GM21723 (cell line): ENCODE results near the gene FGF14.
A peak's percentile ranks its signal among the peaks of the same experiment; 100 is the strongest.

Experiments
- ATAC-seq: cut with Tn5 transposase; IDR thresholded peaks from one replicate; pipeline ENCODE4 v1.9.1; 2021; ENCODE audit warnings: mild to moderate bottlenecking, moderate library complexity; ENCODE audit not compliant: unreplicated experiment

Gene FGF14

DNA sequence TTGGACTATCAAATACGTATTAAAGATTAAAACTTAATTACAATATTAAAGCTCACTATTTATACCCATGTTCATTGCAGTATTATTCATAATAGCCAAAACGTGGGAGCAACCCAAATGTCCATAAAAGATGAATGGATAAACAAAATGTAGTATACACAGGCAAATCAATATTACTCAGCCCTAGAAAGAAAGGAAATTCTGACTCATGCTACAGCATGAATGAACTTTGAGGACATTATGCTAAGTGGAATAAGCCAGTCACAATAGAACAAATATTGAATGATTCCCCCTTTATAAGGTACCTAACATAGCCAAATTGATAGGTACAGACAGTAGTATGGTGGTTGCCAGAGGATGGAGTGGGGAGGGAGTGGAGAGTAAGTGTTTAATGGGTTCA lies 457.3 kb downstream of the FGF14 start:
- ATAC-seq, result no peak

DNA sequence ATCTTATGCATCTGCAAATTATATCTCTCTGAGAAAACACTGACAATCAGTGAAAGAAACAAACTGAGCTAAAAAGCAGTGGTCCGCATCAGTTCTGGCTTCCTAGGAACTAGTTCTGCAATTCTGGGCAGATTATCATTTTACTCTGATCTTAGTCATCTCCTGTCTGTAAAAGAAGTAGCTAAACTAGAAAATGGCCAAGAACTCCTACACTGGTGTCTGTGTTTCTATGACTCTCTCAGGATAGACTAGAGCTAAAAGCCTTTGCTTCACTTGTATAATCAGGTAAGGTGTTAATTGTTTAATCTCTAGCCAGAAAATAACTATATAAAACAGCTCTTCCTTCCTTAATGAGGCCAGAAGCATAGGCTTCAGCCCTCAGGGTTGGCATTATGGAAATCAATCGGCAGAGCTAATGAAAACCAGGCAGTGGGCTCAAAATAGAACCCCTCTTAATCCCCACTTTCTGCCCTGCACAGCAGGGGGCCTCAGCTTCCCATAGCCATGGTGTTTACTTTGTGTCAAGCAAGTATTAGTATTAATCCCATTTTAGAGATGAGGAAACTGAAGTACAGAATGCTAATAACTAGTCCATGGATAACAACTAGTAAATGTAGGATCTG lies 459.2 kb downstream of the FGF14 start:
- no peak for ATAC-seq

DNA sequence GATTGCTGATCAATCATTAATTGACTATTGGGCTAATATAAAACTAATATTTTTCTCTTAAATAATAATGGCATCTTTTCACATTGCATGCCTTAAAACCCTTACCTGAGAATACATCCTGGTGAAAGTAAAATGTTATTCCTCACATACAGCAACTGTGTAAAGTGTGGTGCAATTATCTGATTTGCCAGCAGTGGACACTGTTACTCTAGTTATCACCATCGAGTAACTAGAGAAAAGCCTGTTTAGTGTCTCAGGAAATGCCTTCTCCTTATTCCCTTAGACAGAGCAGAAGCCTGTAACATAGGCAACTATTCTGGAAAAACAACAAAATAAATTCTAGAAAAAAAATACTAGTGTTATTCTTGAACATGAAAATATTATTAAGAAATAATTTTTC lies 459.8 kb downstream of the FGF14 start:
- peak; percentile 69 for ATAC-seq

DNA sequence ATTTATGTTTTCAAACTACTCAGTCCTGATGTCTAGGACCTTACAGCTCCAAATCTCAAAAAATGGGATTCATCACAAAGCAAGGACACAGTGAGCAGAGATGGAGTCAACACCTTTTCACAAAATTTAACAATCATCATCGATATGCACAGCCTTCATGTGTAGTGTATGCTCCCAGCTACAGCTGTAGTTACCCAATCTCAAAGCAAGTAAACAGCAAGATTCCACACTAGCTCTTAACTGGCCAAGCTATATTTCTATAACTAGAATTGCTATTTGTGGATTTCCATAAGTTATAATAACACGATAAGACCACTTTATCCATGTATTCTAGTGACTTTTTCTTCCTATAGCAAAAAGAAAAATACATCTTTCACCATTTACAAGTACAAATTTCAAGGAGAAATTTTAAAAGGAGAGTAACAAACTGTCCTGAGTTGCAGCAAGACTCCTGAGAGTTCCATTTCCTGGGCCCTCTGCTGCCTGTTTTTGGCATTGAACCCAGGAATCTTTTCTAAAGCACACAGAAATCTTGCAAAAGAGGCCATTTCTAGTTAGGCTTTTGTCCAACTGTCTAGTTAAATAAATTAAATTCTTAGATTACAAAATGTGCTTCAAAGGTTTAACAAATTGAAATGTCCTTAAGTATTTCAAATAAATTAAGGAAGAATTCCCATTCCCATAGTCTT lies 460.6 kb downstream of the FGF14 start:
- no peak for ATAC-seq

DNA sequence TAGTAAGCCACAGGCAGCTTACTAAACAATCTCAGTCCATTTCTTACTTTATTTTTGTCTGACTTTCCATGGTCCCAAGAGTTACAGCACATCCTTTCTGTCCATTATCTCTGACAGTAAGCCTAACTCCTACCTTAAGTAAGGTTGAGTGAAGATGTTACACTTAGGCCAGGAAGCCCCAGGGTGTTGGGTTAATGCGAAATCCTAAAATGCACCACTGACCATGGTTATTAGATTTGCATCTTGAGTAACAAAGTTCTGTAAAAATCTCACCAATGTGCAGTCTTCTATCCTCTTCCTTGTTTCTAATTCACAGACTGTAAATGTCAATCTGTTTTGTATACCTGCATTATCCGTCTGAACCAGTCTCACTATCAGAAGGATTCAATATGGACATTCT lies 462.5 kb downstream of the FGF14 start:
- ATAC-seq, result no peak

DNA sequence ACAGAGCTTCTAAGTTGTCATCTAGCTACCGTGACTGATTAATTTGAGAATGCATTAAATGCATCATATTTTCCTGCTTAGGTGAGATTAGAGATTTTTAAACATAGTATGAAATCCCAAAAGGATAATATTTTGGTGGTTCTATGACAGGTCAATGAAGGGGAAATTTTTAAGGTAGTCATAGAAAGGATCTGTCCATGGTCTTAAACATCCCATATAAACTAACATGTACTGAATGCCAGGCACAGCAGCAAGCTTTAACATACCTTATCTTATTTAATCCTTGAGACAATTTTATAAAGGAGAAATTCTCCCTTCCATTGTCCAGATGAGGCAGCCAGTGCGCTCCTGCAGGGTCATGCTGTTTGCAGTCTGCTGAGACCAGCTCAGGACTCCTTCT lies 466.0 kb downstream of the FGF14 start:
- ATAC-seq, result no peak

DNA sequence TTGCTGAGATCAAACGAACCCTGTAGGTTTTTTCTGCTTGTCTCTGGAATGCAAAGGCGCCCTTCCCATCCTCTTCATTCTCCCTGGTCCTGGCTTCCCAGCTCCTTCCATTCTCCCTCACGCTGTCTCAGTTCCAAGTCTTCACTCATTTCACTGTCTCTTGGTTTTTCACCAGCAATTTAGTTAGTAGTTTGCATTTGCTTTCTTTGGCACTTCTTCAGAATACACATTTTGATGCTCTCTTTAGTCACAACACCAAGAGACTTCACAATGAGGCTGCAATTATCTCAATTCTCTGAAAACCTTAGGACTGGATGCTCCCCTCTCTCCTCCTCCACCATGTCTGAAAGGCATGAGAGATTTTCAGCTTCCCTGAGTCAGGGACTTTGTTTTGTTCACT lies 470.7 kb downstream of the FGF14 start:
- no peak for ATAC-seq

DNA sequence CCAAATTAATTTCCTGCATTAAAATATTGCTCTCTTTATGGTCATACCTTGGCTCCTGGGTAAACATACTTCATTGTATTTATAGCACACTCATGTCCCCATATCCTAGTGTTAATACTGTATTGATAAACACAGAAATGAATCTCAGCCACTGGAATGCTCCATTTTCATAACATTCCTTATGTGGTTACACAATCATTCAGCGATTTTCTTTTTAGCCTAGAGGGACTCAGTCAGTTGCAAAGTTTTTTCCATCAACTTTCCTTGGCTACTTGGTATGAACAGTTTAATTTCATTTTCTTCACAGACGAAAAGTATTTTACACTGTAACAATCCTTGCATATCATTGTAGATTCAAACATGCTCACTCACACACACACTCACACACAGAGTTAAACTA lies 471.5 kb downstream of the FGF14 start:
- no peak for ATAC-seq

DNA sequence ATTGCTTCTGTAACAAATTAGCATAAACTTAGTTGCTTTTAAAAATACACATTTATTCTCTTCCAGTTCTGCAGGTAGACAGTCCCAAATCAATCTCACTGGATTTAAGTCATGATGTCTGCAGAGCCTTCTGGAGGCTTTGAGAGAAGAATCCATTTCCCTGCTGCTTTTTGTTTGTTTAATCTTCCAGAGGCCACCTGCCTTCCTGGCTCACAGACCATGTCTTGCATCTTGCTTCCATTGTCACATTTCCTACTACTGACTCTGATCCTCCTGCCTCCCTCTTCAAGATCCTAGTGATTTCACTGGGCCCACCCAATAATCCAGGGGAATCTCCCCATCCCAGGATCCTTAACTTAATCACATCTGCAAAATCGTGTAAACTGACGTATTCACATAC lies 476.1 kb downstream of the FGF14 start:
- ATAC-seq, result no peak

DNA sequence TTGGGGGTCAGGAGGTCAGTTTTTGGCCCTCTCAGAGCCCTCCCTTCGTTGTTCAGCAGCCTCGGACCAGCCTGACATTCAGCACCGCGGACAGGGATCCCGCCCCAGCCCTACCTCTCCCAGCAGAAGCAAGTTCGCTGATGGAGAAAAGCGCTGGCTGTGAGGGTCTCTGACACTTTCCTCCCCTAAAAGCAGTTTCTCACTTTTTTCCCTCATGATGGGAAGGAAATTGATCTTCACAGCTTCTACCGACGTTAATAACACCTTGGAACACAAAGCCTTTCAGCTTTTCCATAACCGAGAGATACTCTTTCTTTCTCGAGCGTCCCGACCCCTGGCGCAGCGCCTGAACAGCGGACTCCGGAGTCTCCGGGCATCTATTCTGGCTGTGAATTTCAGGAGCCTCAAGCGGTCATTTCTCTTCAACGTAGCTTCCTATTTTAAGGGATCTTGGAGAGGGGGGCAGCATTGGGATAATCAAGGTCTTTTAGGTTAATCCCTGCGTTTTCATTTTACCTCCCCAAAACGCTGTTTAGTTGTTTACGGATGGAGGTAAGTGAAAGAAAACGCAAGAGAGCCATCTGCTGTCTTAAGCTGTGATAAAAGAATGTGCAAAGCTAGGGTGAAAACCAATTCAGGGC lies 482.2 kb downstream of the FGF14 start:
- no peak for ATAC-seq

DNA sequence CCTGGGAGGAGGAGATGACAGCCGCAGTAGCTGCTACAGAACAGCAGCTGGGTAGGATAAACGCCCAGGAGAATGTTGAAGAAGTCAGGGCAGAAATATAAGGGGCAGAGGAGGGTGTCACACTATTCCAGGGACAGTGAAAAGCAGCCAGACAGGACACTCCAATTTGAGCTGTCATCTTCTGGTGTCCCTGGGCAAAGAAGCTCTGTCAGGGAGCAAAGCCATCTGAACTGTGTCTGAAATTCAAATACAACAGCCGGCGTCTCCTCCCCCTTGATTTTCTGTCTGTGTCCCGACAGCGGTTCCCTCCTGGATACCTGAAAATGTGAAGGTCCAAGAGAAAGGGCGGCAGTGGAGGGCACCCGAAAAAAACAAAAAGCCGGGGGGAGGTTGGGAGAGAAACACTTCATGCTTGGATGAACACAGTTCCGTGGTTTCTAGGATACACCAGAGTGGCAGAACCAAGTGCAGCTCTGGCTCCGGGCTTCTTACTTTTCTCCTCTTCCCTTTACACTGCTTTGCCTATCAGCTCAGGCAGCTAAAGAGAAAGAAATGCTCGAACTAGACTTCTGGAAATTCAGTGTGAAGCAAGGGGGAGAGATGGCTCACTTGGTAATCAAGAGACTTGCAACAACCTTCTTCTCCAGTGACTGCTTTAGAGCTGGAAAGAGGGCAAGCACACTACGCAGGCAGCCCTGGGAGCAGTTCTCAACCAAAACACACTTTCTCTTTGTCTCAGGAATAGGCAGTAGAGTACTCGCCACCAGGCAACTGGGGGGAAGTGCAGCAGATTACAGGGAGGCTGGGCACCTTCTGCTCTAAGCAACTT lies 483.8 kb downstream of the FGF14 start:
- ATAC-seq, result no peak

DNA sequence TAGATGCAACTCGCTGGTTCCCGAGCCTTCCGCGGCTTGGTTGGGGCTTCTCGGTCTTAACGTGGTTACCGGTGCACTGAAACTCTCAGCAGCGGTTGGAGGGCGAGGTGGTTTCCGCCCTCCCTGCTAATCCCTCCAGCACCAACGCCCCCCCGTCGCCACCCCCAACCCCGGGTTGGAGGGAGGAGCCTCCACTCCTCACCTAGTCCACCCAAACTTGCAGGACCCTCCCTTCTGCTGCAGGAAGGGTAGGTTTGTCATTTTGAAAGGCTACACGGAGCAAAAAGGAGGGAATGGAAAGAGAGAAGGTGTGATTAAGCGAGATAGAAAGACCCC lies 484.4 kb downstream of the FGF14 start:
- ATAC-seq, result no peak

DNA sequence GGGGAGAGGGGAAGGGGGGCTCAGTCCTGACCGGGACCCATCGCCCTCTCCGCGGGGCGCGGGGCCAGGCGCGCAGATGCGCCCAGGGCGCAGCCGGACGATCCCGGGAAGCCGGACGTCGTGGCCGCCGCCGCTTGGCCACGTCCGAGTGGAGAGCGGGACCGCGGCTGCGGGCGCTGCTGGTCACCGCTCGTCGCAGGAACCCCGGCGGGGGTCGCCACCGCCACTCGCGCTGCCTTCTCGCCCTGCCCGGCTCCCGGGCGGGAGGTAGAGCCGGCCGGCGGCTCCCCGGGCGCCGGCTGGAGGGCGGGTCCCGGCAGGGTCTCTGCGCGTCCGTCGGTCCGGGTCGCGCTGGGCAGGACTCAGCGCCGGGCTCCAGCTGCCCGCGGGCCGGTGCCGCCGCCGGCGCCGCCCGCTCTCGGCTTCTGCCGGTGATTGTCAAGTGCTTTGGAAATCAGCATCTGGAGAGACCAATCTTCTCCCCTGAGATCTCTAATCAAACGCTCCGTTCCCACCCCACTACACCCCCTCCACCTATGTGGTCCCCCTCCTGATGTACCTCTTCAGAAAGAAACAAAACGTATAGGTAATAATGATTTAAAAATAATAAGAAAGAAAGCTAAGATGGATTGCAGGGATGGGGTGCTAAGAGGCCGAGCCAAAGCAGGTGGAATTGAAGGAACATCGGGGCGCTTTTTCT lies 484.9 kb downstream of the FGF14 start:
- ATAC-seq, result no peak

DNA sequence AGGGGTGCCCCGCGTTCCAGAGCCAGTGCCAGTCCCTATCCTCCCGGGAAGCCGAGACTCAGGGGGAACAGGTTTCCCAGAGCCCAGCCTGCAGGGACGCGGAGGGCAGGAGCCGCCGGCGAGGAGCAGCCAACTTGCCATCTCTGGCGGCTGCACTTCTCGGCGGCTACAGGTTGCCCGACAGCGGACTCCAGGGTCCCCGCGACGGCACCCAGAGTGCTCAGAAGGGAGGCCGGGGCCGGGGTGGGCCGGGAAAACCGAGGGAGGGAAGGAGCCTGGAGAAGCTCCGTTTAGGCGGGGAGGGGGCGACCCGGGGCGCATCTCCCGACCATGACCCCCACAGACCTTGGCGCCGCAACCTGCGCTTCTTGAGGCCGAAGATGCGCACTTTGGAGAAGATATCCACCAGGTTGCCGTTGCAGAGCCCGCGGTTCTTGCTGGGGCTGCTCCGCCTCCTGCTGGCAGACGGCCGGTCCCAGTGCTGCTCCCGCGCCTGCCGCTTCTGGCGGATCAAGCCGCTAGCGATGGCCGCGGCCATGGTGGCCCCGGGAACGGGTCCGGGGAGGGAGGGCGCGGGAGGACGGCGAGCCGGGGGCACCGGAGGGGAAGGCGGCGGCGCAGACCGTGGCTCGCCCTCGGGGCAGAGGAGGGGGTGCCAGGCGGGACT lies 485.6 kb downstream of the FGF14 start:
- ATAC-seq, result no peak

DNA sequence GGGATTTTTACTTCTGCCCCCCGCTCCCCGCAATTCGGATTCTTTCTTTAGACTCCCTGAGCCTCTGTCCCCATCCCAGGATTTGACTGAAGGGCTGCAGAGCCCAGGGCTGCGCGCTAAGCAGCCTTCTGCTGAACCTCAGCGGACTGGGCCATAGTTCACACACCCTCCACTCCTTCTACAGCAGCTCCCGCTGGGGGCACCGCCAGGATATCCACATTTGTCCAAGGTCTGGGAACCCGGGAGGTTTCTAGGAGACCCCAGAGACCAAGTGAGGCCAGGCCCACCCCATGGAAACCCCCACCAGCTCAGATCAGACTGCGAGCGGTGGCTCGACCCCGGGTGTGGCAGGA lies 486.1 kb downstream of the FGF14 start:
- ATAC-seq, result no peak

DNA sequence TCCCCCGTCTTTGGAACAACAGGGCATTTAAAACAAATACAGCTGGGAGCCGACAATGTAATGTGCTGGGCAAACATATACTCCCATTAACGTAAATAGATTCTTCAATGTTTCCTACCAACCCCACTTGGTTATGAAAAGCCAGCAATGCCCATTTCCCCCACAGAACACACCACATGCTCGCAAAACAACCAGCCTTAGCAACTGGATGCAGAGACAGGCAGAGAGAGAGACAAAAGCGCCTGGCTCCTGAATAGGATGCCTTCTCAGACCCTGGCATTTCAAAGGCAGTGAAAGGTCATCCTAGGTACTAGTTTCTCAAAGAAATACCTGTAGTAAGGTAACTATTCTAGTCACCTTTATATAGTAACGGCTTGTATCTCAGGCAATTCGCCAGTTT lies 486.5 kb downstream of the FGF14 start:
- no peak for ATAC-seq

DNA sequence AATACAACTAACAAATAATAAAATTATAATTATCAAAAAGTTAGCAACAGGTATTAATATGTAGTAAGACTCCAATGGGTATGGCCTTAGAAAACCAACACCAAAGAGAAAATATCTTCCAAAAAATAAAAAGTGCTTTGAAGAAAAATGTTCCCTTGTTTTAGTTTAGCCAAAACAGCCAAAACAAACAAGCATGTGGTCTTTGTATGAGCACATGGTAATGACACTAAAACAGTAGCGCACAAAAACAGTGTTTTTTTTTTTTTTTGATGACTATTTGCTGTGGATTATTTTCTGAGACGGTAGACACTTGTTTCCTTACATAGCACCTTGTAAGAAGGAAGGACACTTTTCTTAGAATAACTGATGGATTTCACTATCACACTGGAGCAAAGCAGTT lies 490.1 kb downstream of the FGF14 start:
- ATAC-seq, result no peak

DNA sequence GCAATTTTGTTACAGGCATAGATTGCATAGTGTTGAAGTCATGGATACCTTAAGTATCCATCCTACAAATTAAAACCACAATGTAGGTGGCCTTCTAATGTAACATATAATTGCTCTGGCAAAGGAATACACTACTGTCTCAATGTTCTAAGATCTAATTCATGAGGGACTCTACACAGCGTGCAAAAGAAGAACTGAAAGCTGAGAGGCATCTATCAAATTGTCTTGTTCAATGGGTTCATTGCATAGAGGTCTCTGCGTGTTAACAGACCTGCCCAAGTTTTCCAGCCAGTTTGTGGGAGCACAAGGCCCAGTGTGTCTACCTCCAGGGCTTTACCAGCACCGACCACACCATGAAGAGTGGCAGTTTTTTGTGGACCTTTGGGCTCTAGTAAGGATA lies 498.0 kb downstream of the FGF14 start:
- ATAC-seq, result no peak

DNA sequence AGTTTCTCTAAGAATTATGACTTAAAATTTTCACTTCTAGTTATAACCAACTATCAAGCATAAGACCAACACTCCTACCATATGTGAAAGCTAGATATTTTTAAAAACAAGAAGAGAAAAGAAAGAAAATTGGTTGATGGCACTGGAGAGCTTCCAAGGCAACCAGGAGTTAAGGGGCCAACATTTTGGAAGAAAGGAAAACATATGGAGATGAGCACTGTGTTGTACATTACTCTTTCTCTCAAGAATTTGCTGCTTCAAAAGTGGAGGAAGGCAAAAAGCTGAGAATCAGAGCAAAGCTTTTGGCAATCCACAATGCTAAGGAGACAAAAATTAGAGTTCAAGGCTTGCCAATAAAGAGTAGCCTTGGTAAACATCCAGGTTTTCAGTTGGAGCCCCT lies 503.2 kb downstream of the FGF14 start:
- ATAC-seq, result no peak

DNA sequence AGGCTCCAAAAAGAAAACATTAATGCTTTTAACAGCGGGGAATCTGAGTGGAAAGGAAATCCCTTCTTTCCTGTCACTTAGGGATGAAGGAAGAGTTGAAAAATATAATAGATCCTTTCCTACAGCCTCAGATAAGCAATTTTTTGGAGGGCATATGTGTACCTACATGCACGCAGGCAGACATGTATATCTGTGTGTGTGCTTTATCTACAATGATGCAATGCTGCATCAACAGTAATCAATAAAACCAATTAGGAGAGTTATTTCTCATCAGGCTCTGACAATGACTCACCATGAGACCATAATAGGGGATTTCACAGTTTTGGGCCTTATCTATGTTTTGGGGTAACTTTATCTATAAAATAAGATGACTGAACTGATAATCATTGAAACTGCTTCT lies 505.3 kb downstream of the FGF14 start:
- ATAC-seq, result no peak

DNA sequence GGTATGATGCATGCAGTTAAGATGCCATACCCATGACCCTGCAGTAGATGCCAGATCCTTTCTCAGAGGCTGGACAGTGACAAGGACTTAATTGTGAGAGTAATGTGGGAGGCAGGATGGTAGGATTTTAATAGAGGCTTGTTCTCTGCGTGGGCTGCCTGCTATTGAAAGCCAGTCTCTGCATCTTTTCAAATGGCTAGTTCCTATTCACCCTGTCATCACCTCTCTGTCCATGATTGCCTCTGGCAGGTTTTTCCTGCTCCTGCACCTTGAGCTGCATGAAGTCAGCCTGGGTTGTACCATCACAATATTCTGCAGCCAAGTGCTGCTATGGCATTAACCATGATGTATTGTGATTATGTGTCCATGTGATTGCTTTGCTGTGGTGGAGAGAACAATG lies 508.8 kb downstream of the FGF14 start:
- ATAC-seq, result no peak
